Osteocyte (in vitro differentiated cells): Measurements from ENCODE around the gene SEMA3G. TPM values are rescaled to one million over a fixed set of nuclear protein-coding genes. Genes with fewer than 3 reads are reported as not detected.

ENCODE experiments used
- DNase-seq: peaks from one replicate; pipeline ENCODE4 v3.0.0; 2021; ENCODE audit warnings: mixed read lengths; ENCODE audit not compliant: unreplicated experiment; ENCODE audit errors: extremely low spot score
- H3K27ac Mint-ChIP-seq: one replicate; pipeline ENCODE4 v1.8.0; 2021; ENCODE audit warnings: mild to moderate bottlenecking, mixed read lengths; ENCODE audit not compliant: unreplicated experiment
- H3K27me3 Mint-ChIP-seq: one replicate; pipeline ENCODE4 v1.8.0; 2021; ENCODE audit warnings: mixed read lengths; ENCODE audit not compliant: unreplicated experiment
- H3K36me3 Mint-ChIP-seq: one replicate; pipeline ENCODE4 v1.8.0; 2021; ENCODE audit warnings: mixed read lengths; ENCODE audit not compliant: unreplicated experiment
- H3K4me1 Mint-ChIP-seq: one replicate; pipeline ENCODE4 v1.8.0; 2021; ENCODE audit warnings: mixed read lengths; ENCODE audit not compliant: unreplicated experiment
- H3K4me3 Mint-ChIP-seq: one replicate; pipeline ENCODE4 v1.8.0; 2021; ENCODE audit warnings: mild to moderate bottlenecking, moderate library complexity, mixed read lengths; ENCODE audit not compliant: unreplicated experiment
- H3K9me3 Mint-ChIP-seq: one replicate; pipeline ENCODE4 v1.8.0; 2021; ENCODE audit warnings: mixed read lengths; ENCODE audit not compliant: unreplicated experiment
- total RNA-seq: library from RNA; stranded (reverse); gene quantifications from 2 replicates; pipeline ENCODE4 v1.2.1, GENCODE V29; 2021
- TF ChIP-seq, protein P1 (sequence below): fragments of 200-600 bp; sonication (generic); IDR thresholded peaks from 2 replicates; pipeline ENCODE4 v1.5.0; 2021; ENCODE audit warnings: antibody characterized with exemption, mild to moderate bottlenecking, moderate library complexity

The SEMA3G gene
- total RNA-seq, 1 donor from 2014 or later: not detected

- Mint-ChIP-seq H3K27me3 (no peaks in the 10 kb centered on the region), H3K4me3 (peak within 1 kb of the TSS; percentile 98), H3K36me3 (peaks cover 10% of the 10 kb centered on the region), H3K4me1 (peaks cover 28% of the 10 kb centered on the region), H3K9me3 (no peaks in the 10 kb centered on the region), H3K27ac (peak within 1 kb of the TSS; percentile 74)
- DNase-seq: no peak
- TF ChIP-seq, protein P1, sequence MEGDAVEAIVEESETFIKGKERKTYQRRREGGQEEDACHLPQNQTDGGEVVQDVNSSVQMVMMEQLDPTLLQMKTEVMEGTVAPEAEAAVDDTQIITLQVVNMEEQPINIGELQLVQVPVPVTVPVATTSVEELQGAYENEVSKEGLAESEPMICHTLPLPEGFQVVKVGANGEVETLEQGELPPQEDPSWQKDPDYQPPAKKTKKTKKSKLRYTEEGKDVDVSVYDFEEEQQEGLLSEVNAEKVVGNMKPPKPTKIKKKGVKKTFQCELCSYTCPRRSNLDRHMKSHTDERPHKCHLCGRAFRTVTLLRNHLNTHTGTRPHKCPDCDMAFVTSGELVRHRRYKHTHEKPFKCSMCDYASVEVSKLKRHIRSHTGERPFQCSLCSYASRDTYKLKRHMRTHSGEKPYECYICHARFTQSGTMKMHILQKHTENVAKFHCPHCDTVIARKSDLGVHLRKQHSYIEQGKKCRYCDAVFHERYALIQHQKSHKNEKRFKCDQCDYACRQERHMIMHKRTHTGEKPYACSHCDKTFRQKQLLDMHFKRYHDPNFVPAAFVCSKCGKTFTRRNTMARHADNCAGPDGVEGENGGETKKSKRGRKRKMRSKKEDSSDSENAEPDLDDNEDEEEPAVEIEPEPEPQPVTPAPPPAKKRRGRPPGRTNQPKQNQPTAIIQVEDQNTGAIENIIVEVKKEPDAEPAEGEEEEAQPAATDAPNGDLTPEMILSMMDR: no peak
These were observed 8.8 kb upstream of the SEMA3G start, which contains the start of gene TNNC1 for GRCh38 chr3:52453496-52454249. Gene TNNC1, minus strand, starts transcription at chr3:52454041. Its CDS starts 26 bp downstream, at chr3:52454015.

GRCh38 chr3:52452570-52453221, 7.8 kb upstream of the SEMA3G start:
- Mint-ChIP-seq H3K27ac (no peak overlapping the region), H3K4me1 (peaks cover 28% of the 10 kb centered on the region), H3K27me3 (no peaks in the 10 kb centered on the region), H3K4me3 (no peak overlapping the region), H3K36me3 (peaks cover 5% of the 10 kb centered on the region), H3K9me3 (no peaks in the 10 kb centered on the region)
- no peak for DNase-seq
- TF ChIP-seq, protein P1: no peak

- Mint-ChIP-seq H3K36me3 (peaks cover under 1% of the 10 kb centered on the region), H3K9me3 (no peaks in the 10 kb centered on the region), H3K27me3 (no peaks in the 10 kb centered on the region), H3K4me1 (peaks cover 23% of the 10 kb centered on the region), H3K4me3 (no peak overlapping the region), H3K27ac (no peak overlapping the region)
- TF ChIP-seq, protein P1: no peak
- DNase-seq: no peak
These were observed 7.2 kb upstream of the SEMA3G start for GRCh38 chr3:52452126-52452525.

DNA sequence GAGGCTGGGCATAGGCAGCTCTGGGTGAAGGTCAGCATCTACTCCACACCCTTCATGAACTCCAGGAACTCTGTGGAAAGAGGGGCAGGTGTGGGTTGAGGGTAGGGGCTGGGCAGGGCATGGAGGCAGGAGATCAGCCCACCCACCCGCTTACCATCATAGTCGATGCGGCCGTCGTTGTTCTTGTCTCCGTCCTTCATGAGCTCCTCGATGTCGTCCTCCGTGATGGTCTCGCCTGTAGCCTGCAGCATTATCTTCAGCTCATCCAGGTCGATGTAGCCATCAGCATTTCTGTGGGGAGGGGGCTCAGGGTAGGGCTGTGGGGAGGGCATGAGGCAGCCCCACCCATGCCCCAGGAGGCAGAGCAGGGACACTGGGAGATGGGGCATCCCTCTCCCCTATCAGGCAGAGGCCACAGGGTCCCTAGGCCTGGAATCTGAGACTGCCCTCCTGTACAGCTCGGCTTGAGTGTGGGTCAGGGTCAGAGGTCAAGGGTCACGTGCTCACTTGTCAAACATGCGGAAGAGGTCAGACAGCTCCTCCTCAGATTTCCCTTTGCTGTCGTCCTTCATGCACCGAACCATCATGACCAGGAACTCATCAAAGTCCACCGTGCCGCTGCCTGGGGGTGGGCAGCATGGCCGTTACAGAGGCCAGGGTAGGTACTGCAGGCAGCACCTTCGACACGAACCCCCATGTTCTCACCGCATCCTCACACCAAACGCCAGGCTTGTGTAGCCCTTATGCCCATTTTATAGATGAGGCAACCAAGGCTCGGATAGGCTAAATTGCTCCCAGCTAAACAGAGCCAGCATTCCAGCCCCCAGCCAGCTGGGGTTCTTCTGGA, 6.6 kb upstream of the SEMA3G start:
- DNase-seq: no peak
- no peaks in the 10 kb centered on the region for H3K27me3 Mint-ChIP-seq
- H3K27ac Mint-ChIP-seq: no peak overlapping the region
- no peak overlapping the region for H3K4me3 Mint-ChIP-seq
- peaks cover 16% of the 10 kb centered on the region for H3K4me1 Mint-ChIP-seq
- H3K36me3 Mint-ChIP-seq: no peaks in the 10 kb centered on the region
- TF ChIP-seq, protein P1: no peak
- no peaks in the 10 kb centered on the region for H3K9me3 Mint-ChIP-seq
